Tibial artery (tissue), 4 donors: Measurements from ENCODE around the gene HMX3.
A peak's percentile ranks its signal among the peaks of the same experiment; 100 is the strongest.

Experiments
- DNase-seq, 2 donors: peaks; one replicate each; pipeline ENCODE4 v3.0.0-alpha.2; 2019
- H3K27ac ChIP-seq, 2 donors: fragments of 200-600 bp; sonication (generic) in 1 of 2; 1 replicate in 1 of 2; 2 replicates in 1 of 2; pipeline ENCODE4 v1.5.1; 2018 to 2019; ENCODE audit warnings: mild to moderate bottlenecking in 1 of 2
- H3K27me3 ChIP-seq, 2 donors: fragments of 200-600 bp; sonication (generic) in 1 of 2; one replicate each; pipeline versions ENCODE4 v1.5.1 to v1.6.0; 2016 to 2019
- H3K36me3 ChIP-seq, 3 donors: fragments of 200-600 bp; sonication (generic) in 2 of 3; one replicate each; pipeline ENCODE4 v1.5.1; 2016 to 2019; ENCODE audit warnings: mild to moderate bottlenecking in 2 of 3
- H3K4me1 ChIP-seq, 4 donors: fragments of 200-600 bp; sonication (generic) in 2 of 4; 1 replicate in 3 of 4; 2 replicates in 1 of 4; pipeline ENCODE4 v1.5.1; 2016 to 2019
- H3K4me3 ChIP-seq, 2 donors: fragments of 200-600 bp; sonication (generic) in 1 of 2; 1 replicate in 1 of 2; 2 replicates in 1 of 2; pipeline ENCODE4 v1.5.1; 2018 to 2019; ENCODE audit warnings: mild to moderate bottlenecking in 2 of 2
- H3K9me3 ChIP-seq, 3 donors: fragments of 200-600 bp; sonication (generic) in 1 of 3; one replicate each; pipeline ENCODE4 v1.5.1; 2016 to 2019
- CTCF ChIP-seq, 2 experiments: fragments of 200-600 bp in 1 of 2; fragments of 450-650 bp in 1 of 2; IDR thresholded peaks; one replicate each; pipeline ENCODE4 v1.5.1; 2017 to 2019; ENCODE audit warnings: antibody characterized with exemption in 2 of 2, mild to moderate bottlenecking in 1 of 2, moderate library complexity in 1 of 2
- intact Hi-C: fragments of 100-400 bp; cut with DNase I; formaldehyde crosslinking; loops from one replicate; pipeline ENCODE4 v1.15.0; 2023; ENCODE audit warnings: low total_unique reads

The HMX3 gene

GRCh38 chr10:123126246-123126645 lies 9.5 kb upstream of the HMX3 start:
- no peak overlapping the region for H3K27ac ChIP-seq
- intact Hi-C loops = no loop called here
- no peak overlapping the region for H3K4me3 ChIP-seq
- DNase-seq = no peak
- peaks cover 0 to 71% of the 10 kb centered on the region in 2 donors for H3K27me3 ChIP-seq
- H3K4me1 ChIP-seq = no peaks in the 10 kb centered on the region
- no peak for TF ChIP-seq CTCF (IDR thresholded peaks at IDR 0.05)
- peaks cover 0 to 10% (median 0%) of the 10 kb centered on the region in 3 donors for H3K9me3 ChIP-seq
- H3K36me3 ChIP-seq = no peaks in the 10 kb centered on the region

DNA sequence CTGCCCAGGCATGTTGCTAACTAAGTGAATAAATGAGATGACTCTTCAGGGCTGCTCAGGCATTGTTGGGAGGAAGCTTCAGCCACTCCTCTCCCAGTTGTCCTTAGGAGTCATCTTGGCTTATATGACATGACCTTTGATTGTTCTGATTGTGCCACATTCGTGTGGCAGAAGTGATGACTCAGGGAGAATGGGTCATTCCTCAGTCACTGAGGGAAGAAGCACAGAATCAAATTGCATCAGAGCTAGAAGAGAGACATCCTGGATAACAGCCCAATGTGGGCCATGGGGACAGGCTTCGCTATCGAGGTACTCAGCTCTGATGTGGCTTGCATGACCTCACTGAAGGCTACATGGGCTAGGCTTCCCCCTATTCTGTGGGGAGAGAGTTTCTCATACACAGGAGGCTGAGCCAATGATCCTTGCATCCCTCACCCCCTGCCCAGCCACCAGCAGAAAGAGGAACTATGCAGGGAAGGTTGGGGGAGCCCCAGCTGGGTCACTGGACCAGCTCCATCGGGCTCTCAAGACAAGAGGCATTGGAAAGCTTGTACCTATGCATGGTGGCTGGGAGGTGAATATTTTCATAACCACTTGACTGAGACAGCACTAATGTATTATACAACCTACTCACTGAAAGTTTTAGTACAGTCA lies 6.0 kb upstream of the HMX3 start:
- H3K4me1 ChIP-seq = peaks cover 0 to 21% (median 13%) of the 10 kb centered on the region in 4 donors
- peaks cover 0 to 10% (median 0%) of the 10 kb centered on the region in 3 donors for H3K9me3 ChIP-seq
- peaks cover 3 to 93% of the 10 kb centered on the region in 2 donors for H3K27me3 ChIP-seq
- no peak for TF ChIP-seq CTCF (IDR thresholded peaks at IDR 0.05)
- H3K36me3 ChIP-seq = no peaks in the 10 kb centered on the region
- intact Hi-C loops = no loop called here
- H3K4me3 ChIP-seq = no peak overlapping the region
- no peak overlapping the region for H3K27ac ChIP-seq
- DNase-seq = no peak

- DNase-seq = peak; percentile 82 to 86
- Histone ChIP-seq H3K36me3 (no peaks in the 10 kb centered on the region), H3K4me1 (peaks cover 0 to 51% (median 43%) of the 10 kb centered on the region in 4 donors), H3K27me3 (peaks cover 7 to 98% of the 10 kb centered on the region in 2 donors), H3K9me3 (peaks cover 0 to 10% (median 0%) of the 10 kb centered on the region in 3 donors), H3K27ac (no peak overlapping the region), H3K4me3 (peak overlapping the region in 1 of 2 donors; percentile 10)
- intact Hi-C loops = loop anchor here (2.0 kb wide), 1 partner anchor 430 kb away; no protein-coding TSS in a partner anchor
- TF ChIP-seq CTCF (IDR thresholded peaks at IDR 0.05) = peak; percentile 79 to 91
Observed at GRCh38 chr10:123132576-123133477, 2.9 kb upstream of the HMX3 start.

- Histone ChIP-seq H3K9me3 (peaks cover 0 to 1% (median 0%) of the 10 kb centered on the region in 3 donors), H3K4me3 (no peak overlapping the region), H3K27ac (no peak overlapping the region), H3K4me1 (peaks cover 0 to 52% (median 44%) of the 10 kb centered on the region in 4 donors), H3K27me3 (peaks cover 7 to 98% of the 10 kb centered on the region in 2 donors), H3K36me3 (no peaks in the 10 kb centered on the region)
- DNase-seq = no peak
- intact Hi-C loops = loop anchor here (2.0 kb wide), 1 partner anchor 429 kb away; no protein-coding TSS in a partner anchor
- TF ChIP-seq CTCF (IDR thresholded peaks at IDR 0.05) = no peak
Observed at GRCh38 chr10:123133541-123134342, 2.0 kb upstream of the HMX3 start.

GRCh38 chr10:123134343-123134914 lies 1.3 kb upstream of the HMX3 start:
- peaks cover 0 to 52% (median 44%) of the 10 kb centered on the region in 4 donors for H3K4me1 ChIP-seq
- no peak for TF ChIP-seq CTCF (IDR thresholded peaks at IDR 0.05)

More at GRCh38 chr10:123134343-123134914, 1.3 kb upstream of the HMX3 start:
- H3K4me3 ChIP-seq = peak overlapping the region in 1 of 2 donors; percentile 48
- intact Hi-C loops = no loop called here
- peaks cover 7 to 98% of the 10 kb centered on the region in 2 donors for H3K27me3 ChIP-seq
- no peak overlapping the region for H3K27ac ChIP-seq
- H3K9me3 ChIP-seq = no peaks in the 10 kb centered on the region
- no peak for DNase-seq
- H3K36me3 ChIP-seq = no peaks in the 10 kb centered on the region
